ENCODE measurements around the gene MDGA2.

Gene MDGA2

DNA sequence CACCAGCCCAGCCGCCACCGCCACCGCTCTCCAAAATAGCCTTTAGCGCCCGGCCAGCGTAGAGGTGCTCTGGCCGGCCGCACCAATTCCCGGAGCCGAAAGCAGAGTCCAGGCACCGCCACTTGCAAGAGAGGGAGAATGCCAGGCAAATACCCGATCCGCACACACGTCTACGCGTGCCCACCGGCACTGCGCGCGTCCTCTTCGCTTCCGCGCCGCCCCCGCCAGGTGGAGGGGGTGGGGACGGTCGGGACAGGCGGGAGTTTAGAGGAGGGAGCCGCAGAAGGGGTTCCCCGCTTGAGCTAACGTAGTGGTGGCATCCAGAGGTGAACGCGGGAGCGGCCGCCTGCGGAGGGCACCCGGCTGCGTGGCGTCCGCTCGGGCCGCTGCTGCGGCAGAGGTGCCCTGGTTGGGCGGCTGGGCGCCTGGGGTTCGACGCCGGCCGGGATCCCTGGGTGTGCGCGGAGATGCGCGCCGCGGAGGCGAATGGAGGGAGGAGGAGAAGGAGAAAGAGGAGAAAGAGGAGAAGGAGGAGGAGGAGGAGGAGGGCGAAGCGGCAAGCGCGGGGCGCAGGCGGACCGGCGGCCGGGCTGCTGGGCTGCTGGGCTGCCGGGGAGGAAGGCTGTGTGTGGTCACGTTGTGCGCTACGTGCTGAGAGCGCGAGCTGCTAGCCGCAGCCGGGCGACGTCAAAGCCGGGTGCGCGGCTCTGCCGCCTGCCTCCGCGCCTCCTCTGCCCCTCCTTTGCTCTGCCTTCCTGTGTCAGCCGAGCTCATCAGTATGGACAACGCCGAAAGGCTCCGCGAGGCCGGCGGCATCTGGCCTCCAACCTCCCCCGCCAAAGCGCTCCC, at the start of gene MDGA2:
TSS of gene MDGA2 (minus strand) at position 140 of the 849 bp plus-strand sequence.
- no peaks in the 10 kb centered on the region for H3K9me3 ChIP-seq (ENCODE audit: control insufficient read depth, insufficient read depth, low read length)
- peak within 1 kb of the TSS; percentile 78 for H3K4me3 ChIP-seq (ENCODE audit: low read depth, low read length)
- no peaks in the 10 kb centered on the region for H3K36me3 ChIP-seq (ENCODE audit: control insufficient read depth, insufficient read depth, low read length)
- H3K27ac ChIP-seq (ENCODE audit: low read depth, low read length): no peak within 1 kb of the TSS
- H3K4me1 ChIP-seq (ENCODE audit: control insufficient read depth, insufficient read depth, low read length): peaks cover 6% of the 10 kb centered on the region; the same call in 1 of the 2 replicates
- H3K27me3 ChIP-seq (ENCODE audit: control insufficient read depth, insufficient read depth, low read length): peaks cover 71% of the 10 kb centered on the region
- H3K9ac ChIP-seq (ENCODE audit: low read depth, low read length): no peak within 1 kb of the TSS

- no peaks in the 10 kb centered on the region for H3K36me3 ChIP-seq (ENCODE audit: control insufficient read depth, insufficient read depth, low read length)
- no peak overlapping the region for H3K27ac ChIP-seq (ENCODE audit: low read depth, low read length)
- no peak overlapping the region for H3K9ac ChIP-seq (ENCODE audit: low read depth, low read length)
- H3K4me1 ChIP-seq (ENCODE audit: control insufficient read depth, insufficient read depth, low read length): no peaks in the 10 kb centered on the region
- H3K9me3 ChIP-seq (ENCODE audit: control insufficient read depth, insufficient read depth, low read length): no peaks in the 10 kb centered on the region
- no peaks in the 10 kb centered on the region for H3K27me3 ChIP-seq (ENCODE audit: control insufficient read depth, insufficient read depth, low read length)
- H3K4me3 ChIP-seq (ENCODE audit: low read depth, low read length): no peak overlapping the region
These were observed 47.7 kb upstream of the MDGA2 start for GRCh38 chr14:47722929-47723693.

GRCh38 chr14:47720281-47720680, 44.9 kb upstream of the MDGA2 start:
- no peaks in the 10 kb centered on the region for H3K9me3 ChIP-seq (ENCODE audit: control insufficient read depth, insufficient read depth, low read length)
- H3K27ac ChIP-seq (ENCODE audit: low read depth, low read length): no peak overlapping the region
- H3K4me3 ChIP-seq (ENCODE audit: low read depth, low read length): no peak overlapping the region
- no peaks in the 10 kb centered on the region for H3K36me3 ChIP-seq (ENCODE audit: control insufficient read depth, insufficient read depth, low read length)
- no peaks in the 10 kb centered on the region for H3K4me1 ChIP-seq (ENCODE audit: control insufficient read depth, insufficient read depth, low read length)
- H3K27me3 ChIP-seq (ENCODE audit: control insufficient read depth, insufficient read depth, low read length): no peaks in the 10 kb centered on the region
- no peak overlapping the region for H3K9ac ChIP-seq (ENCODE audit: low read depth, low read length)

GRCh38 chr14:47715330-47715729, 39.9 kb upstream of the MDGA2 start:
- Histone ChIP-seq H3K9ac (ENCODE audit: low read depth, low read length) (no peak overlapping the region), H3K4me1 (ENCODE audit: control insufficient read depth, insufficient read depth, low read length) (no peaks in the 10 kb centered on the region), H3K27ac (ENCODE audit: low read depth, low read length) (no peak overlapping the region)

GRCh38 chr14:47710581-47710980, 35.2 kb upstream of the MDGA2 start:
- H3K9me3 ChIP-seq (ENCODE audit: control insufficient read depth, insufficient read depth, low read length): no peaks in the 10 kb centered on the region
- no peak overlapping the region for H3K4me3 ChIP-seq (ENCODE audit: low read depth, low read length)
- H3K4me1 ChIP-seq (ENCODE audit: control insufficient read depth, insufficient read depth, low read length): no peaks in the 10 kb centered on the region
- H3K27ac ChIP-seq (ENCODE audit: low read depth, low read length): no peak overlapping the region
- H3K9ac ChIP-seq (ENCODE audit: low read depth, low read length): no peak overlapping the region
- no peaks in the 10 kb centered on the region for H3K27me3 ChIP-seq (ENCODE audit: control insufficient read depth, insufficient read depth, low read length)
- no peaks in the 10 kb centered on the region for H3K36me3 ChIP-seq (ENCODE audit: control insufficient read depth, insufficient read depth, low read length)

More at GRCh38 chr14:47715330-47715729, 39.9 kb upstream of the MDGA2 start:
- Histone ChIP-seq H3K27me3 (ENCODE audit: control insufficient read depth, insufficient read depth, low read length) (no peaks in the 10 kb centered on the region), H3K9me3 (ENCODE audit: control insufficient read depth, insufficient read depth, low read length) (no peaks in the 10 kb centered on the region), H3K36me3 (ENCODE audit: control insufficient read depth, insufficient read depth, low read length) (no peaks in the 10 kb centered on the region), H3K4me3 (ENCODE audit: low read depth, low read length) (no peak overlapping the region)

- H3K4me1 ChIP-seq (ENCODE audit: control insufficient read depth, insufficient read depth, low read length): no peaks in the 10 kb centered on the region
- no peaks in the 10 kb centered on the region for H3K36me3 ChIP-seq (ENCODE audit: control insufficient read depth, insufficient read depth, low read length)
- no peak overlapping the region for H3K4me3 ChIP-seq (ENCODE audit: low read depth, low read length)
- H3K27ac ChIP-seq (ENCODE audit: low read depth, low read length): no peak overlapping the region
- no peaks in the 10 kb centered on the region; the same call in 1 of the 2 replicates for H3K9me3 ChIP-seq (ENCODE audit: control insufficient read depth, insufficient read depth, low read length)
- no peak overlapping the region for H3K9ac ChIP-seq (ENCODE audit: low read depth, low read length)
- H3K27me3 ChIP-seq (ENCODE audit: control insufficient read depth, insufficient read depth, low read length): no peaks in the 10 kb centered on the region
These were observed 30.3 kb upstream of the MDGA2 start for GRCh38 chr14:47705683-47706082.

GRCh38 chr14:47691829-47692228, 16.4 kb upstream of the MDGA2 start:
- Histone ChIP-seq H3K9ac (ENCODE audit: low read depth, low read length) (no peak overlapping the region), H3K9me3 (ENCODE audit: control insufficient read depth, insufficient read depth, low read length) (no peaks in the 10 kb centered on the region), H3K27ac (ENCODE audit: low read depth, low read length) (no peak overlapping the region), H3K4me1 (ENCODE audit: control insufficient read depth, insufficient read depth, low read length) (no peaks in the 10 kb centered on the region), H3K36me3 (ENCODE audit: control insufficient read depth, insufficient read depth, low read length) (no peaks in the 10 kb centered on the region), H3K4me3 (ENCODE audit: low read depth, low read length) (no peak overlapping the region), H3K27me3 (ENCODE audit: control insufficient read depth, insufficient read depth, low read length) (no peaks in the 10 kb centered on the region)

- Histone ChIP-seq H3K27ac (ENCODE audit: low read depth, low read length) (no peak overlapping the region), H3K9ac (ENCODE audit: low read depth, low read length) (no peak overlapping the region), H3K27me3 (ENCODE audit: control insufficient read depth, insufficient read depth, low read length) (peaks cover 40% of the 10 kb centered on the region), H3K36me3 (ENCODE audit: control insufficient read depth, insufficient read depth, low read length) (no peaks in the 10 kb centered on the region), H3K4me1 (ENCODE audit: control insufficient read depth, insufficient read depth, low read length) (no peaks in the 10 kb centered on the region), H3K4me3 (ENCODE audit: low read depth, low read length) (no peak overlapping the region), H3K9me3 (ENCODE audit: control insufficient read depth, insufficient read depth, low read length) (no peaks in the 10 kb centered on the region)
These were observed 3.6 kb upstream of the MDGA2 start for GRCh38 chr14:47678993-47679392.

DNA sequence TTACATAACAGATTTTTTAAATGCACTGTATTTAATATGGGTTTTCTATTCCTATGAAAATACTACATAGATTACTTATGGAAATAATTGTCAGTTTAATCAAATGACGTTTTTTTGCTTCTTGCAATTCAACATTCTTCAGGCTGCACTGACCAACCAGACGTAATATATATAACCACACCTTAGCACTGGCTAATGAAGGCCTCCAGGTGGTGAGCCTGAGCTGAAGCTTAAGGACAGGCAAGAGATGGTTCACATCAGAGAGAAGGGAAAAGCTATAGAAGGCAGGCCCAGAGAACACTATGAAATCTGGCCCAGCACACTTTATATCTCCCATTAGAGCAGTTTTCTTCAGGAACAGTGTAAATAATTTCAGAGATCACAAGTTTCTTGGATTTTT, 2.8 kb upstream of the MDGA2 start:
- H3K27ac ChIP-seq (ENCODE audit: low read depth, low read length): no peak overlapping the region
- no peaks in the 10 kb centered on the region for H3K36me3 ChIP-seq (ENCODE audit: control insufficient read depth, insufficient read depth, low read length)
- H3K4me1 ChIP-seq (ENCODE audit: control insufficient read depth, insufficient read depth, low read length): 0 out of 2 replicates have a peak, but pooled peaks cover 4% of the 10 kb centered on the region
- no peak overlapping the region for H3K9ac ChIP-seq (ENCODE audit: low read depth, low read length)
- H3K4me3 ChIP-seq (ENCODE audit: low read depth, low read length): no peak overlapping the region
- no peaks in the 10 kb centered on the region for H3K9me3 ChIP-seq (ENCODE audit: control insufficient read depth, insufficient read depth, low read length)
- H3K27me3 ChIP-seq (ENCODE audit: control insufficient read depth, insufficient read depth, low read length): peaks cover 49% of the 10 kb centered on the region

- Histone ChIP-seq H3K9ac (ENCODE audit: low read depth, low read length) (no peak overlapping the region), H3K9me3 (ENCODE audit: control insufficient read depth, insufficient read depth, low read length) (no peaks in the 10 kb centered on the region), H3K36me3 (ENCODE audit: control insufficient read depth, insufficient read depth, low read length) (no peaks in the 10 kb centered on the region), H3K4me3 (ENCODE audit: low read depth, low read length) (peak overlapping the region; percentile 78), H3K27ac (ENCODE audit: low read depth, low read length) (no peak overlapping the region), H3K27me3 (ENCODE audit: control insufficient read depth, insufficient read depth, low read length) (peaks cover 68% of the 10 kb centered on the region), H3K4me1 (ENCODE audit: control insufficient read depth, insufficient read depth, low read length) (peaks cover 6% of the 10 kb centered on the region; the same call in 1 of the 2 replicates)
These were observed 861 bp upstream of the MDGA2 start for GRCh38 chr14:47676315-47676617.
